Peyer's patch (tissue), 4 donors: ENCODE measurements around the gene CYBB.

Experiments used
- POLR2A ChIP-seq, 2 donors: fragments of 450-650 bp; IDR thresholded peaks; one replicate each; pipeline ENCODE4 v1.5.1; 2017; ENCODE audit warnings: antibody characterized with exemption in 2 of 2, mild to moderate bottlenecking in 2 of 2, moderate library complexity in 2 of 2
- TF ChIP-seq, protein P1 (sequence below), 6 experiments: fragments of 450-650 bp in 4 of 6; fragments of 200-600 bp in 2 of 6; sonication (generic) in 1 of 6; IDR thresholded peaks; one replicate each; pipeline ENCODE4 v1.5.1; 2017 to 2019; ENCODE audit warnings: antibody characterized with exemption in 6 of 6, mild to moderate bottlenecking in 3 of 6, moderate library complexity in 1 of 6

DNA sequence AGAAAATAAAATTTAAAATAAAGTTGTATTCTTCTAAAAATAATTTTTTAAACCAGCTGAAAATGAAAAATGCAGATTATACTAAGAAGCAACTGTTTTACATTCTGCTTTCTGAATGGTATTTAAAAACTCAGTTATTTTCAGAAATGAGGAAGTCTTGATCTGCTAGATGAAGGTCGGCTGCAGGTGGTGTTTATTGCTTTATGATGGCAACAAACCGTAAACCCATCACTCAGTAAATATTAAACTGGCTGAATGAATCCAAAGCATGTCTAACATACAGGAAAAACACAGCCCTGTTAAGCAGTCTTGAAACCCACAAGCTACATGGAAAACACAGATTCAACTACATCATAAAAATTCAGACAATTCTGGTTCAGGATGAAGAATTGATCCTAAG is 38.2 kb downstream of the CYBB start:
- TF ChIP-seq, protein P1, sequence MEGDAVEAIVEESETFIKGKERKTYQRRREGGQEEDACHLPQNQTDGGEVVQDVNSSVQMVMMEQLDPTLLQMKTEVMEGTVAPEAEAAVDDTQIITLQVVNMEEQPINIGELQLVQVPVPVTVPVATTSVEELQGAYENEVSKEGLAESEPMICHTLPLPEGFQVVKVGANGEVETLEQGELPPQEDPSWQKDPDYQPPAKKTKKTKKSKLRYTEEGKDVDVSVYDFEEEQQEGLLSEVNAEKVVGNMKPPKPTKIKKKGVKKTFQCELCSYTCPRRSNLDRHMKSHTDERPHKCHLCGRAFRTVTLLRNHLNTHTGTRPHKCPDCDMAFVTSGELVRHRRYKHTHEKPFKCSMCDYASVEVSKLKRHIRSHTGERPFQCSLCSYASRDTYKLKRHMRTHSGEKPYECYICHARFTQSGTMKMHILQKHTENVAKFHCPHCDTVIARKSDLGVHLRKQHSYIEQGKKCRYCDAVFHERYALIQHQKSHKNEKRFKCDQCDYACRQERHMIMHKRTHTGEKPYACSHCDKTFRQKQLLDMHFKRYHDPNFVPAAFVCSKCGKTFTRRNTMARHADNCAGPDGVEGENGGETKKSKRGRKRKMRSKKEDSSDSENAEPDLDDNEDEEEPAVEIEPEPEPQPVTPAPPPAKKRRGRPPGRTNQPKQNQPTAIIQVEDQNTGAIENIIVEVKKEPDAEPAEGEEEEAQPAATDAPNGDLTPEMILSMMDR (IDR thresholded peaks at IDR 0.05), result no peak
- TF ChIP-seq POLR2A (IDR thresholded peaks at IDR 0.05), result no peak
